DMS153 treated with DMSO at 0.1 percent for 48 hours (cell line): ENCODE measurements around the gene PNKP.

Experiments
- DNase-seq: peaks from one replicate; lab custom pipeline; 2025; ENCODE audit not compliant: unreplicated experiment; lab: John Stamatoyannopoulos, UW

Gene PNKP

DNA sequence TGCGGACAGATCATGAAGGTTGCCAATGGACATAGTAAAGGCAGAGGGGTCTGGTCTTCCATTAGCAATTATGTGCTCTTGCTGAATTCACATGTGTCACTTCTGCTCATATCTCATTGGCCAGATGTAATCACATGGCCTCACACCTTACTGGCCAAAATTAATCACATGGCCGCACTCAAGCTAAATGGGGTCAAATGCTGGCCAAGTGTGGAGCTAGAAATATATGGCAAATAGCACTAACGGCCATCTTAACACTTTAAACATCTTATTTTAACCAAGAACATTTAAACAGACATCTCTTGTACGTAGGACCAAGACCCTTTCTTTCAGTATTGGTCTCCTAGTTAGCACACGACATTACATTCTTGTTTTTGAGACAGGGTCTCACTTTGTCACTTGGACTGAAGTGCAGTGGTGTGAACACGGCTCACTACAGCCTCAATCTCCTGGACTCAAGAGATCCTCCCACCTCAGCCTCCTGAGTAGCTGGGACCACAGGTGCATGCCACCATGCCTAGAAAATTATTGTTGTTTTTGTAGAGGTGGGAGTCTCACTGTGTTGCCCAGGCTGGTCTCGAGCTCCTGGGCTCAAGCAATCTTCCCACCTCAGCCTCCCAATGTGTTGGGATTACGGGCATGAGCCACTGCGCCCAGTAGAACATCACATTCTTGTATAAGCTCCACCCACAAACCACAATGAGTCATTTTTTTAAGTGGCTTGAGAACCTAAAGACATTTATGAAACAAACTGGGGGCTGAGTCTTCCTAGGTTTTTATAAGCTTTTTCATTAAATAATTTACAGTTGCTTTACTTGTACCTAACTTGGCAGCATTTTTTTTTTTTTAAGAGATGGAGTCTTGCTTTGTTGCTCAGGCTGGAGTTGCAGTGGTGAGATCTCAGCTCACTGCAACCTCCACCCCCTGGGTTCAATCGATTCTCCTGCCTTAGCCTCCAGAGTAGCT, 19.4 kb downstream of the PNKP start:
- no peak for DNase-seq

DNA sequence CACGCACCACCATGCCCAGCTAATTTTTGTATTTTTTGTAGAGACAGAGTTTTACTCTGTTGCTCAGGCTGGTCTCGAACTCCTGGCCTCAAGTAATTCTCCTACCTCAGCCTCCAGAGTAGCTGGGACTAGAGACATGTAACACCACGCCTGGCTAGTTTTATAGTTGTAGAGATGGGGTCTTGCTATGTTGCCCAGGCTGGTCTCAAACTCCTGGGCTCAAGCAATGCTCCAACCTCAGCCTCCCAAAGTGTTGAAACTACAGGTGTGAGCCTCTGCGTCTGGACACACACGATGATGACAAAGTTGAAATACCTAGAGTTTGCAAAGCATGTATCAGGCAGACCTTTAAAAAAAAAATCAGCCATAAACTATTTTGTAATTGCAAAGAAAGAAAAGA, 21.0 kb downstream of the PNKP start:
- DNase-seq: no peak

DNA sequence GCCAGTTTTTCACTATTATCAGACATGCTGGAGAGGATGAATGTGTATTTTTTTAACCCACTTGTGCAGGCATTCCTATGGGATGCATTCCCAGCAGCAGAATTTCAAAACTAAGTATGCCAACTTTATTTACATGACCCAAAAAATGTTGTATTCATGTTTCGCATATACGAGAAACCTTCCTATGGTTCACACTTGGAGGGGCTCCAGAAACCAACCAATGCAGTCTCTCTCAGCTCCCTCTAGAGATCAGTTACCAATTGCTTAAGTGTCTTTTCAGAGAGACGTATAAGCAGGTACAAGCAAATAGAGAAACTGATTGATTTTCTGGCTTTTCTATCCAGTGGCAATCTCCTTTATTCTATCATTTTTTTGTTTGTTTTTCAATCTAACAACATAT, 22.0 kb downstream of the PNKP start:
- DNase-seq: no peak

DNA sequence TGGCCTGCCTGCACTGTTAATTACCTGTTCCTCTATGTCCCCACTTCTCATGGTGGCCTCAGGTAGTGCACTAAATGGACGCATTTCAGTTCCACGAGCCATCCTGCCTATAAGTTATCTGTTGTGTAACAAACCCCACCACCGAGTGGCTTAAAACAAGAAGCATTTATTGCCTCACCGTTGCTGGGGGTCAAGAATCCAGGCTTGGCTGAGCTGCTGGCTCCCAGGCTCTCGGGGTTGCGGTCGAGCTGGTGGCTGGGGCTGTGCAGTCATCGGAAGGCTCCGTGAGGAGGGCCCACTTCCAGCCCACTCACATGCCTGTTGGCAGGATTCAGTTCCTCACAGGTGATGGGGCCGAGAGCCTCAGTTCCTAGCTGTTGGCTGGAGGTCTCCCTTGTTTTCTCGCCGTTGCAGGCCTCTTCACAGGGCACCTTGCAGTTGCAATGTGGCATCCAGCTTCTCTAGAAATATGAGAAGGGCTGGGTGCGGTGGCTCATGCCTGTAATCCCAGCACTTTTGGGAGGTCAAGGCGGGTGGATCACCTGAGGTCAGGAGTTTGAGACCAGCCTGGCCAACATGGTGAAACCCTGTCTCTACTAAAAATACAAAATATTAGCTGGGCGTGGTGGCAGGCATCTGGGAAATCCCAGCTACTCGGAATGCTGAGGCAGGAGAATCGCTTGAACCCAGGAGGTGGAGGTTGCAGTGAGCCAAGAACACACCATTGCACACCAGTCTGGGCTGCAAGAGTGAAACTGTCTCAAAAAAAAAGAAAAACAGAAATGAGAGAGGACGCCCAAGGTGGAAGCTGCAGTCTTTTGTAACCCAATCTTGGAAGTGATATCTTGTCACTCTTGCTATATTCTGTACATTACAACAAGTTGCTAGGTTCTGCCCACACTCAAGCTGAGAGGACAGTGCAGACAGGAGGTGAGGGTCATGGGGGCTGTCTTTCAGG, 23.0 kb downstream of the PNKP start:
- no peak for DNase-seq

DNA sequence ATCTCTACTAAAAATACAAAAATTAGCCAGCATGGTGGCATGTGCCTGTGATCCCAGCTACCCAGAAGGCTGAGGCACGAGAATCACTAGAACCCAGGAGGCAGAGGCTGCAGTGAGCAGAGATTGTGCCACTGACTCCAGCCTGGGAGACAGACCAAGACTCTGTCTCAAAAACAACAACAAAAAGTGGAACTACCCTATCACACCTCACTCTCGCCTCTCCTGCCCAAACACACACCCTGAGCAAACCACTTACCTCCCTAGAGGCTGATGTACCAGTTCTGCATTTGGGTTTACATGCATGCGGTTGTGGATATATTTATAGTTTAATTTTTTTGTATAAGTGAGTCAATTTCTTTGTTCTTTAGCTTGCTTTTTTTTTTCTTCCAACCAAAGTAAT, 24.1 kb downstream of the PNKP start:
- no peak for DNase-seq

DNA sequence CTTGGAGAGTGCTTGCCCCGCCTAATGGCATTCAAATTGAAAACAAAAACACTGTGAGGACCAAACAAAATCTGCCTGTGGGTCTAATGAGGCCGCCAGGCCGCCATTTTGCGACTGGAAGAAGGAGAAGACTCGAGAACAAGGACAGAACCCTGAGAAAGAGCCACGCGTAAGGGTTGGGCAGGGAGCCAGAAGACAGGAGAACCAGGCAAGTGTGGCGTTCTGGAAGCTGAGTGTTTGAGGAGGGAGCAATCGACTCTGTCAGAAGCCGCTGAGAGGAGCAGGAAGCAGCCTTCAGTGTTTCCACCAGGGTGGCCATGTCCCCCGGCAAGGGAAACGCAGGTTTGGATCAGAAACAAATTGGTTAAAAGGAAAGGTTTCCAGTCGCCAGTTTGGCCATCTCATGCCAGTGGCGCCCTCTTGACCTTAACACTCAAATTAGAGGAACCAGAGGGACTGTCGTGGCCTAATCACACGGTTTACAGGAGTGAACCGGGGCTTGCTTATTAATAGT, 26.6 kb downstream of the PNKP start:
- DNase-seq: no peak

DNA sequence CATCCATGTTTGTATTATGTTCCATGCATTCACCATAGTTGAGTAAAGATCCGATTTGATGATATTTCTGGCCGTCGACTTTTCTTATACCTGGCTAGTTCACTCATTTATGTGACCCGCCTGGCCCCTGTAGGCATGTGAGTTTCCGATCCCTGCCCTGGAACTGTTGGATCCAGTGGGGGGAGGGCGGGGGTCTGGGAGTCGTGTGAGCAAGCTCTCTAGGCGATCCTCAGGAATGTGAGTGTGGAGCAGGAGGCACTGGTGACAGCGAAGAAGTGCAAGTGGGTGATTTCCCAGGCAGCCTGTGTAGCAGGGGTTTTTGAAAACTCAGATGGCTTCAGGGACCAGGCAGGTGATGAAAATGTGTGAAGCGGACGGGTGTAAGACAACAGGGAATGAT, 27.1 kb downstream of the PNKP start:
- DNase-seq: no peak

DNA sequence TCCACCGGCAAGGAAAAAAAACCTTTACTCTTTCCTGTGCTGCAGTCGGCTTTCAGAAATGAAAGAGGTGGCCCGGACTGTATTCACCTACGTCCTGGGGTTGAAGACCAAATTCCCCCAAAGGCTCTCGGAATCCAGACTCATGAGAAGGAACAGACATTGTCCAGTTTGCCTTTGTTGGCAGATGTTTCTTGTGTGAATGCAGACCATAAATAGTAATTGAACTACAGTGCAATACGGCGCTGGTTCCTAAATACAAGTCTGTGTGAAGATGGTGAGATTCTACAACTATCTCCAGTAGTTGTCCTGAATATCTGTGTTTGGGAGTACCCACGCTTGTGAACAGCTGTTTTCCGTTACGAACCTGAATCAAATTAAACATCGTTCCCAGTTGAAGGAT, 27.7 kb downstream of the PNKP start:
- DNase-seq: no peak

DNA sequence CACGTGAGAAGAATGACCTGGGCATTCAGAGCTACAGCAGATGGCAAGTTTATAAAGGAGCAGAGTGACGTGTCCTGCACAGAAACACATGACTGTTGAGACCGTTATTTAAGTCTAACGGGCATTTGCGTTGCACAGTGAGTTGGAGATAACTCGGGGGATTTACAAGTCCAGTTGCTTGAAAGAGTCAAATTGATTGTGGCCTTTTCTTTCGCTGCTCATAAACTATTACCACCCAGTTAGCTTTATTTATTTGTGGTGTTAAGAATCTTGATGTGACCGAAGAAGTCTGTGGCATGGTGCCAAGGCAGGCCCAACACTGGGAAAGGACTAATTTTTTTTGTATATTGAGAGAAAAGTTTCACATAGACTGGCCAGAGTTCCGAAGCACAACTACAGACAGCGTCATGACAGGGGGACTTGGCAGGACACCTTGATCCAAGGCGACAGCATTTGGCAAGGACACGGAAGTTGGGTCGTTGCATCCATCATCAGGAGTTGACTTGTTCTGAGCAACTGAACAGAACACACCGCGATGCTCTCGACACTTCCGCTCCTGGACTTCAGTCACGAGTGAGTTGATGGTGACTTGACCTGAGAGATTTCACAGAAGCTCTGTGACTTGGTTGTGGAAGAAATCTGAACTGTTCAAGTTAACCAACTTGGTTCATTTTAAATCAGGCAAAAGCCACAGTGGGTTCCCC, 28.3 kb downstream of the PNKP start:
- DNase-seq: no peak

DNA sequence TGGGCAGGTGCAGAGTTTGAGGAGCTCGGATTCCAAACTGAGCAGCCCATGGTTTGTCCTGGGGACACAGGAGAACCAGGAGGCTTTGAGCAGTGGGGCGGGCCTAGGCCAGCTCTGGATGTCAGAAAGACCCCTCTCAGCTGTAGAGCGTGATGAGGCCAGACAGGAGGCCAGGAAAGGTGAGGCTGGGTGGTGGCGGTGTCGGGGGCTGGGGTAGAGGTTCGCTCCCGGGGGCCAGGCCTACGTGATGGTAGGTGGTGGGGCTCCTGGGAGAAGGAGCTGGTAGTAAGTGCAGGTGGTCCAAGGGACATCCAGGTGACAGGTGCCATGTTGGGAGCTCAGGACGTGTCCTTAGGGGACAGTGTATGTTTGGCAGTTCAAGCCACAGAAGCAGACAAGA, 30.0 kb downstream of the PNKP start:
- no peak for DNase-seq

DNA sequence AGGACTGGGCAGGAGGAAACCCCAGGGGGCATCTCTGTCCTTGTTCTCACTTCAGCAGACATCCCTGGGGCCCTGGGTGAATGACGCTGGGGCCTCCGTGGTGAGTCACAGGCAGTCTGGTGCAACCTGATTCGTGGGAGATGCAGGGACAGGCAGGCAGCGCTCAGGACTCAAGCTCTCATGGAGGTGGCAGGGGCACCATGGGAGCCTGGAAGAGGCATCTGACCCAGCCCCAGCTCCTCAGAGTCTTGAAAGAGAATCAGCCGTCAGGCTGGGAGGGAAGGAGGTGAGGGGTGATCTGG, 30.4 kb downstream of the PNKP start:
- no peak for DNase-seq

DNA sequence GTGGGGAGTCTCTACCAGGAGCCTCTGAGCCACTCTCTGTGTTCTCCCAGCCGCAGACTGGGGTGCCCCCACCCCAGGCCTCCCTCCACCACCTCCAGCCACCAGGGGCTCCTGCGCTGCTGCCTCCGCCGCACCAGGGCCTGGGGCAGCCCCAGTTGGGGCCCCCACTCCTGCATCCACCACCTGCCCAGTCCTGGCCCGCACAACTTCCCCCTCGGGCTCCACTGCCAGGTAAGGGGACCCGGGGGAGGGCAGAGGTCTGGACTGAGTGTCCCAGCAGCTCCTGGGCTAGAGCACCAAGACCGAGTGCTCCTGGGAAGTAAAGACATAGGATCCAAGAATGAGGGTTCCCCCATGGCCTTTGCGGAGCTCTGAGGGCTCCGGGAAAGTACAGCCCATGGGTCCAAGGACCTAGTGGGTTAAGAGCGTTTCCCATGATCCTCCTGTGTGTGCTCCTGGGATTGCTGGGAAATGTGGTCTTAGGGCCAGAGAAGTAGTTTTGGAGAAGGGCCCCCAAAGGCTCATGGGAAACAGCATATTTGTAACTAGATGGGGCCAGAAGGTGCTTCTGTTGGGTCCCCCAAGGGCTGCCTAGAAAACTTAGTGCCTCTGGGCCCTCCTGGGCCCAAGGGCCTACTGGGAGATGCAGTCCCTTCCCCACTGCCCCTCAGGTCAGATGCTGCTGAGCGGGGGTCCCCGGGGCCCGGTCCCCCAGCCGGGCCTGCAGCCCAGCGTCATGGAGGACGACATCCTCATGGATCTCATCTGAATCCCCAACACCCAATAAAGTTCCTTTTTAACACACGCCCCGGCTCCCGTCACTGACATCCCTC, 31.0 kb downstream of the PNKP start:
- DNase-seq: no peak

DNA sequence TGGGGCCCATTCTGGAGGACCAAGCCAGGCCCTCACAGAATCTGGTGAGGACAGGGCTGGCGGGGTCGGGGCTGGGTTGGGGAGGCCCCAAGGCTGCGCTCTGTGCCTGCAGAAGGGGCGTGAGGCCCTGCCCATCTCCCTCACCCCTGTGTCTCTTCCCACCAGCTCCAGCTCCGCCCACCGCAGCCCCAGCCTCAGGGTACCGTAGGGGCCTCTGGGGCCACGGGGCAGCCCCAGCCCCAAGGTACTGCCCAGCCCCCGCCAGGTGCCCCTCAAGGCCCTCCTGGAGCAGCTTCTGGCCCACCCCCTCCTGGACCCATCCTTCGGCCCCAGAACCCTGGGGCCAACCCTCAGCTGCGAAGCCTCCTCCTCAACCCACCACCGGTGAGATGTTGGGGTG, 31.8 kb downstream of the PNKP start:
- no peak for DNase-seq

DNA sequence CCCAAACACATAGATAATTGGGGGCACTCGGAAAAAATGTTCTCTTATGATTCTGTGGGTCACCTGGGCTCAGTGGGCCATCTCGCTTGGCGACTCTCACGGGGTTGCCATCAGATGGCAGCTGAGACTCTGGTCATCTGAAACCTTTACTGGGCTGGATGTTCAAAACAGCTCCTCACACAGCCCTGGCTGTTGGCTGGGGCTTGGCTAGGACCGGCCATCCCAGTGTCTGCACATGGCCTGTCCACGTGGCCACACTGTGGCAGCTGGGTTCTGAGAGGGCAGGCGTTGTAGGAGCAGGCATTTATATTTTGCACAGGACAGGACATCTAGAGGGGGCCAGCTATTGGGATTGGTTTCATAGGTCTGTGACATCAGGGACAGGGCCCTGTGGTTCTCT, 33.8 kb downstream of the PNKP start:
- DNase-seq: no peak

DNA sequence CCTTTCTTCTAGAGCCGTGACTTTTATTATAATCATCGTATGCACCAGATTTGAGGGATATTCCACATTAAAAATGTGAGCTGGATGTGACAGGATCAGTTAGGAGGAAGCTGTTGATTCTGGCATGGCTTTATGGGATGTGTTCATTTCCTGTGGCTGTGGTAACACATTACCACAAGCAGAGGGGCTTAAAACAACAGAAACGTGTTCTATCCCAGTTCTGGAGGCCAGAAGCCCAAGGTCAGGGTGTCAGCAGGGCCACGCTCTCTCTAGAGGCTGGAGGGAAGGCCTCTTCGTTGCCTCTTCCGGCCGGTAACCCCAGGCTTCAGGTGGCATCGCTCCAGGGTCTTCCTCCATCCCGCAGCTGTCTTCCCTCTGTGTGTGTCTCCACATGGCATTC, 34.8 kb downstream of the PNKP start:
- DNase-seq: no peak

DNA sequence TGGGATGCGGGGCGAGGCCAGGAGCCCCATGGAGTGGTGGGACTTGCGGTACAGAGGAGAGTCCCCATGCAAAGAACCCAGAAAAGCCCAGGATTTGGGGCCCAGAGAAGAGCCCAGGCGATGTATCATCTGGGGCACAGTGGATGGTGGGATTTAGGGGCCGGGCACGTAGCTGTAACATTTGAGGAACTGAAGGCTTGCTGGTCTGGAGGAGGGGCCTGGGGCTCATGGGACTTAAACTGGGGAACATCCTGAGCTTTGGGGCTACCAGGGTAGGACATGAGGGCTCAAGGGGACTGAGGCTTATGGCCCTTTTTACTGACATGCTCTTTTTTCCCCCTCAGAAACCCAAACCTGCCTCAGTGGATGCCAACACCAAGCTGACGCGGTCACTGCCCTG, 35.8 kb downstream of the PNKP start:
- DNase-seq: no peak

DNA sequence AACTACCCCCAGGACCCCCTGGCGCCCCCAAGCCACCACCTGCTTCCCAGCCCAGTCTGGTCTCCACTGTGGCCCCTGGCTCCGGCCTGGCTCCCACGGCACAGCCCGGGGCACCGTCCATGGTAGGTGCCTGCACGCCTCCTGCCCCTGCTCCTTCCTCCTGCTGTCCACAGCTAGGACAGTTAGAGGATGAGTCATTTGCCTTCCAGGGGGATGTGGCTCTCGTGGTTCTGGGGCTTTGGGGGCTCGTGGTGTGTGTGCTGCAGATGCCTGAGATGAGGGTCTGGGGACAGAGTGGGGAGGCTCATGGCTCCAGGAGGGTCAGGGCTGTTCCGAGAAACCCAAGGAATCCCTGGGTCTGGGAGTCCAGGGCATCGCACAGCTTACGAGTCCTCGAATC, 36.6 kb downstream of the PNKP start:
- DNase-seq: no peak

DNA sequence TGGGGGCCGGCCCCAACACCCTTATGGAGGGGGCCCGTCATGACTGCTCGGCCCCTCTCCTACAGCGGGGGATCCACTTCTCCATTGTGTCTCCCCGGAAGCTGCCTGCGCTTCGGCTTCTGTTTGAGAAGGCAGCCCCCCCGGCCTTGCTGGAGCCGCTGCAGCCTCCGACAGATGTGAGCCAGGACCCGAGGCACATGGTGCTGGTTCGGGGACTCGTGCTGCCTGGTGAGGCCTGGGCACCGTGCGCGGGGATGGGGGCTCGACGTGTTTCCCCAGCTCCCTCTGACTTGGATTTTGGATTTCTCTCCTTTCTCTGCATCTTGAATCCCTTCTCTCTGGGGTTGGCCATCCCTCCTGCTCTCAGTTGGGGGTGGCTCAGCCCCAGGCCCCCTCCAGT, 37.7 kb downstream of the PNKP start:
- DNase-seq: no peak

DNA sequence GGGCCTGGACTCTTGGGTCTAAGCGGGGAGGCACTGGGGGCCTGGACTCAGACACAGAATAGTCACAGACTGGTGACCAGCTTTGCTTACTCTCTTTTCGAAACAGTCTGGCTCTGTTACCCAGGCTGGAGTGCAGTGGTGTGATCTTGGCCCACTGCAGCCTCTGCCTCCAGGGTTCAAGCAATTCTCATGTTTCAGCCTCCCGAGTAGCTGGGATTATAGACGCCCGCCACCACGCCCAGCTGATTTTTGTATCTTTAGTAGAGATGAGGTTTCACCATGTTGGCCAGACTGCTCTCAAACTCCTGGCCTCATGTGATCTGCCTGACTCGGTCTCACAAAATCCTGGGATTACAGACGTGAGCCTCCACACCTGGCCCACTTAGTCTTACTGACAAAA, 38.2 kb downstream of the PNKP start:
- no peak for DNase-seq

DNA sequence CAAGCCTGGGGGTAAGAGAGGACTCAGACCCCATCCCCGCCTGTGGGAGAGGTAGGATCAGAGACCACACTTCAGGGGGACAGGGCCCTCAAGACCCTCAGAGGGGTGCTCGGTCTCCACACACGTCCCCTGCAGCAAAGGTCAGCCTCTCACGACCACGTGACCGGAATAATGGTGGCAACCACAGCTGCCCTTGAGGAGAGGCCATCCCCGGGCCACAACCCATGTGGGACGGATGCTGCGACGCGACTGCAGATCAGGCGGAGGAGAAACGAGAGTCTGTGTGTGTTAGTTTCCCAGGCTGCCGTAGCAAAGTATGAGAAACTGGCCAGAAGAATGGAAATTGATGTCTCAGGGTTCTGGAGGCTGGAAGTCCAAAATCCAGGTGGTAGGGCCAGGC, 40.3 kb downstream of the PNKP start:
- DNase-seq: no peak
